Measurements from ENCODE around the gene HORMAD2.

The HORMAD2 gene, protein sequence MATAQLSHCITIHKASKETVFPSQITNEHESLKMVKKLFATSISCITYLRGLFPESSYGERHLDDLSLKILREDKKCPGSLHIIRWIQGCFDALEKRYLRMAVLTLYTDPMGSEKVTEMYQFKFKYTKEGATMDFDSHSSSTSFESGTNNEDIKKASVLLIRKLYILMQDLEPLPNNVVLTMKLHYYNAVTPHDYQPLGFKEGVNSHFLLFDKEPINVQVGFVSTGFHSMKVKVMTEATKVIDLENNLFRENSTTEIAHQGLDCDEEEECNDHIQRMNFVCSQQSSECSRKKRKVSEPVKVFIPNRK

DNA sequence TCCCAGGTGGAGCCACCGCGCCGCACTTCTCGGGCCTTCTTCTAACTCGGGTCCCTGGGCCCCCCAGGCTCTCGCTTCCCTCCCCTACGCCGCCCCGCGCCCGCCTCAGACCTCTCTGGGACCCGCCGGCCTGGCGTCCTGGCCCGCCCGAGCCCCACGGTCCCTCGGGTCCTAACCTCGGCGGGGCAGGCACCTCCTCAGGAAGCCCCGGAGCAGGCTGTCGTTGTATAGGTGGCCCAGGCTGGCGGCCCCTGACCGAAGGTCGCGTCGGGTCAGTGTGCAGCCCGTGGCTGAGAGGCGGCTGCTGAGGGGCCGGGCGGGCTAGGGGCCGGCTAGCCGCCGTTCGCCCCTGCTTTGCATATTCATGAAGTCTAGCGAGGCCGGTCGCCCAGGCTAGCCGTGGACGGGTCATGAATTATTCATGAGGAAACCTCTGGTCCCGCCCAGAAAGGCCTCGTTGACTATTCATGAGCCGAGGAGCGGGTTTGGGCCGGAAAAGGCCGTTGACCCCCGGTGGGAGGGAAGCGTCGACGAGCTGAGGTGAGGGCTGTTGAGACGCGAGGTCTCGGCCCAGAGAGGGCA is at the start of gene HORMAD2:
Gene HORMAD2 (plus strand): TSS at position 513 of the 582 bp plus-strand sequence. CDS start 13,489 bp downstream, outside the sequence.
- Mint-ChIP-seq H3K4me3 (peak within 1 kb of the TSS; percentile 68 to 74), H3K27ac (peak within 1 kb of the TSS; percentile 51)

DNA sequence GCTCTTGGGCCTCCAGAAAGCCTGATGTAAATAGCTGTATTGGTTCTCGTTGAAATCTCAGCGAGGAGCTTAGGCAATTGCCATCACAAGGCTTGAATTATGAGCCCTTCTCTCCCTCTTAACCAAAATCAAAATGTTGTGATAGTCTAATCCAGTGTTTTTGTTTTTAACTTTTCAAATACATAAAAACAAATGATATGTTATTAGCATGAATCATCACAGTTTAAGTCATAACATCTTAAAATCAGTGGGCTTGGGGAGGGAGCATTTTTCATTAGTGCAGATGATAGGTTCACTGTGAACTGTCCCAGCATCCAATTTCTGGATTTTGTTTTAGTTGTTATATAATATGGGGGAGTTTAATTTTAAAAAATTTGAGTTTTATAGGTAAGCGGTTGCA is 48.9 kb upstream of the HORMAD2 start:
- Mint-ChIP-seq H3K27me3 (no peaks in the 10 kb centered on the region), H3K4me3 (no peak overlapping the region), H3K9me3 (no peaks in the 10 kb centered on the region), H3K36me3 (peaks cover 1 to 20% of the 10 kb centered on the region in 2 donors), H3K4me1 (peaks cover 0 to 2% of the 10 kb centered on the region in 2 donors), H3K27ac (no peak overlapping the region)
- no peak for ATAC-seq (replicated peaks)
- no peak for DNase-seq

More for the DNA sequence above, at the start of gene HORMAD2:
- H3K36me3 Mint-ChIP-seq = no peaks in the 10 kb centered on the region
- H3K27me3 Mint-ChIP-seq = peaks cover 28 to 38% of the 10 kb centered on the region in 2 donors
- DNase-seq (peak; percentile 2), ATAC-seq (replicated peaks) (peak; percentile 59 to 65)
- peaks cover 0 to 3% of the 10 kb centered on the region in 2 donors for H3K9me3 Mint-ChIP-seq
- H3K4me1 Mint-ChIP-seq = peaks cover 8 to 17% of the 10 kb centered on the region in 2 donors

DNA sequence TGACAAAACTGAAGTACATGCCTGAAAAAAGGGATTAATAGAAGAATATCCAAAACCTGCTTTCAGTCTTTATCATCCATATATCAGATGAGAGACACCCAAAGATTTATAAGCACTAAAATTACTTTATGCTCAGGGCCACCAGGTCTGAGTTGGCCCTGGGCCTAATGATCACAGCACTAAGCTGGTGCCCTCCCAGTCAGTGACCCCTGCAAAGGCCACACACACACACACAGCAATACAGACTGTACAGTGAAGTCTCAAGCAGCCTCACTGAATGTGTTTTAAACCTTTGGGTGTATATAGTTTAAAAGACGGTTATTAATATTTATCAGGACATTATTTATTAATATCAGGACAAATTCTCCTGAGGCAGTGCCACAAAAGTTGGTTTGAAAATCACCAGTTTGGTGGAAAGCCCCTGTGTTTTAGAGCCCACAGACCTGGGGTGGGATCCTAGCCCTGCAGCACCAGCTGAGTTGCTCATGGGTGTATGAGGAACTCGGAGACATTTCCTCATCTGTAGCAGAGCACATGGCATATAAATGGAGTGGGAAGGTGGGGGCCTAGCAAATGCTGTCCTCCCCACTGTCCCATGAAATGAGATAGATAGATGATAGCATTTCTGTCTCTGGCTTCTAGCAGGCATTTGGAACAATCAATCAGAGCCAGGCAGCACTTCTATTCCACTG is 48.4 kb upstream of the HORMAD2 start:
- no peak for DNase-seq
- Mint-ChIP-seq H3K9me3 (no peaks in the 10 kb centered on the region), H3K4me3 (no peak overlapping the region), H3K27ac (no peak overlapping the region), H3K36me3 (peaks cover 1 to 14% of the 10 kb centered on the region in 2 donors), H3K27me3 (no peaks in the 10 kb centered on the region), H3K4me1 (peaks cover 0 to 2% of the 10 kb centered on the region in 2 donors)
- ATAC-seq (replicated peaks) = no peak

DNA sequence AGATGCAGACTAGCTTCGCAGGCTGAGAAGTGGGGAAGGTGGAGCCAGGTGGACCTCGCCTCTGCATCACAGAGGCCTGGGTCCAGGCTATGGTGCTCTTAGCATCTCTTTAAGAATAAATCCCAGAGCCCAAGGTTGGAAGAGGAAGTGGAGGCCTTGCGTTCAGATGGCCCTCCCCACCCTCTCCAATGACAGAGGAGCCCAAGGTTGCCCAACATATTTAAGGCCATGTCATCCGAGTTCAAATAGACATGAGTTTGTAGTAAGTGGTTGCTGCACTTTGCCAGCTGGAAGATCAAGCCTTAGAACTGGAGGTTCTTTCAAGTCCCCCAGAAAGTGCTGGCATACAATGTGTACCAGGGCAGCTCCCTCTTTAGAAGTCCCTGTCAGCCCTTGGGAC is 47.1 kb upstream of the HORMAD2 start:
- Mint-ChIP-seq H3K27ac (no peak overlapping the region), H3K9me3 (no peaks in the 10 kb centered on the region), H3K27me3 (no peaks in the 10 kb centered on the region), H3K4me3 (no peak overlapping the region), H3K4me1 (peaks cover 0 to 2% of the 10 kb centered on the region in 2 donors), H3K36me3 (peaks cover 1 to 5% of the 10 kb centered on the region in 2 donors)
- ATAC-seq (replicated peaks) (no peak), DNase-seq (no peak)

DNA sequence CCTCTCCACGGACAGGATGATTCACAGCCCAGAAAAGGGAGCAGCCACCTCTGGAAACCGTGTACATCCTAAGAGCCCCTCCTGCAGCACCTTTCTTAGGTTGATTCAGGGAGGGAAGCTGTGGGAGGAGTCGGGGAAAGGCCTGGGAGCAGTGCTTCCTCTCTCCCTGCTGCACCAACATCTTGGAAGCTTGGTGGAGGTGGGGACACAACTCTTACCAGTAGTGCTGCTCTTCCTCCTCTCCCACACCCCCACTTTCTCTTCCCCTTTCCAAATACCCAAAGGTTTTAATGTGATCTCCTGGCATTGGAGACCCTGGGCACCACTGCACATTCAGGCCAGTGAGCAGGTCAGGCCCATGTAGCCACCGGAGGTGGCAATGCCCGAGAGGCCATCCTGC is 46.4 kb upstream of the HORMAD2 start:
- H3K36me3 Mint-ChIP-seq = peaks cover 1 to 3% of the 10 kb centered on the region in 2 donors

DNA sequence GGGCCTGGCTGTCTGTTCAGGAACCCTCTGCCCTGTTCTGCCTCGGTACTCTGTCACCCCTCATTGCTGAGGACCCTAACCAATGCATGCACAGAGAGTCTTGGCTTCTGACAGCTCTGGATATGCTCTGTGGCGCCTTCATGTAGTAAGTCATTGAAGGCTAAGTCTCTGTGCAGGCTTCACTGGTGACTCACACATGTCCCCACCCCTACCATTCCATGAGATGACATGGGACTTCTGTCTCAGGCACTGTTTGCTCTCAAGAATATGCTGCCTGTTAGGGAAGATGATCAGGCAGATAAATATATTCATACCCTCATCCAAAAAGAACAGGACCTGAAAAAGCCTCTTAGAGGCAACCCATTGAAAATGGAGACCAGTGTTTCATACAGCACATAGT is 43.6 kb upstream of the HORMAD2 start:
- no peak for DNase-seq
- H3K4me3 Mint-ChIP-seq = no peak overlapping the region

More for the DNA sequence above, 46.4 kb upstream of the HORMAD2 start:
- no peak for DNase-seq
- Mint-ChIP-seq H3K4me1 (peaks cover 0 to 2% of the 10 kb centered on the region in 2 donors), H3K27ac (peak overlapping the region; percentile 9), H3K27me3 (no peaks in the 10 kb centered on the region), H3K9me3 (no peaks in the 10 kb centered on the region), H3K4me3 (no peak overlapping the region)
- ATAC-seq (replicated peaks) = no peak

DNA sequence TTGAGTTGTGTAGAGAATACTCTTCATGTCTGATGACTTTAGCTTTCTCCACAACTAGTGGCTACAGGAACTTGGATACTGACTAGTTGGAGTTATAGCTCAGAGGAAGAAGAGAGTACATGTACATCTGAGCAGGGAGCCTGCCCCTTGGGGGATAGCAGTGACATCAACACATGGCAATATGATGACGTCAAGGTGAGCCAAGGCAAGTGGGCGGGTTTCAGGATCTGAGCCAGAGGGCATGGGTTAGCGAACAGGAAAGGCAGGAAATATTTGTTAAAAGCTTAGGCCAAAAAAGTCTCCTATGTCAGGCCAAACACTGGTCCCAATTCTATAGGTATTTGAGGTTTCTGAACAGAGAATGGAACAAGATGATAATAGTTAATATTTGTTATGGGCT is 42.0 kb upstream of the HORMAD2 start:
- ATAC-seq (replicated peaks) (no peak), DNase-seq (no peak)
- peaks cover 0 to 2% of the 10 kb centered on the region in 2 donors for H3K4me1 Mint-ChIP-seq
- no peak overlapping the region for H3K27ac Mint-ChIP-seq
- no peak overlapping the region for H3K4me3 Mint-ChIP-seq
- H3K36me3 Mint-ChIP-seq = peaks cover 0 to 1% of the 10 kb centered on the region in 2 donors
- H3K27me3 Mint-ChIP-seq = peaks cover 6 to 8% of the 10 kb centered on the region in 2 donors
- H3K9me3 Mint-ChIP-seq = no peaks in the 10 kb centered on the region

More for the DNA sequence above, 43.6 kb upstream of the HORMAD2 start:
- no peak for ATAC-seq (replicated peaks)
- Mint-ChIP-seq H3K9me3 (no peaks in the 10 kb centered on the region), H3K4me1 (peaks cover 0 to 2% of the 10 kb centered on the region in 2 donors), H3K36me3 (peaks cover 0 to 1% of the 10 kb centered on the region in 2 donors), H3K27me3 (peaks cover under 1 to 3% of the 10 kb centered on the region in 2 donors), H3K27ac (no peak overlapping the region)

DNA sequence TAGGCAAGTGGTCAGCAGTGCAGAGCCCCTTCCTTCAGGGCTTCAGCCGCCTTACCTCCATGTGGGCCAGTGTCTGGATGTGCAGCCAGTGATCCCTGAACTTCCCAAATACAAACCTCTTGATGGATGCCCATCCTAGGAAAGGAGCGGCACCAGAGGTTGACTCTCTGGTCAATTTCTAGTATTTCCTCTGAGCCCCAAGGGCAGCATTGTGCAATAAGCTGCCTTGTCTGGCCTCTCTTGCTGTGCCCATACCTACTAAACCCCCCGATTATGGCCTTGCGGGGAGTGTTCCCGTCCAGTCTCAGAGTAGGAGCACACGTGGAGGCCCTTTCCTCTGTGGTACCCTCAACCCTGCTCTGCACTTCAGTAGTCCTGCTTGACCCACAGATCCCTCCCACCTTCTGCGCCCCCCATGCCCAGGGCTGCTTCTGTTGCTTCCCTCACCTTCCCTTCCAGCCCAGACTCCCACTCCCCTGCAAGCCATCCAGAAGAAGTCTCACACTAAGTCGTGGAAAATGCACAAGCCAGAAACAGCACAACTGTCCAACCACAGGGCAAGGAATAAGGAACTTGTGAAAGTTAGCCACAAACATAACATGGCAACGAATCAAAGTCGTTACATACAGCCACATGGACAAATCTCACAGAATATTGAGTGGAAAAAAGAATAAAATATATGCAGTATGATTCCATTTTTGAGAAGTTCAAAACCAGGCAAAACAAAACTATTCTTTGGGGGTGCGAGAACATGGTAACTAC is 39.6 kb upstream of the HORMAD2 start:
- H3K4me3 Mint-ChIP-seq = no peak overlapping the region
- no peak overlapping the region for H3K27ac Mint-ChIP-seq
- H3K4me1 Mint-ChIP-seq = no peaks in the 10 kb centered on the region
- H3K27me3 Mint-ChIP-seq = peaks cover 6 to 8% of the 10 kb centered on the region in 2 donors
- no peaks in the 10 kb centered on the region for H3K9me3 Mint-ChIP-seq
- no peaks in the 10 kb centered on the region for H3K36me3 Mint-ChIP-seq
- DNase-seq (no peak), ATAC-seq (replicated peaks) (no peak)

DNA sequence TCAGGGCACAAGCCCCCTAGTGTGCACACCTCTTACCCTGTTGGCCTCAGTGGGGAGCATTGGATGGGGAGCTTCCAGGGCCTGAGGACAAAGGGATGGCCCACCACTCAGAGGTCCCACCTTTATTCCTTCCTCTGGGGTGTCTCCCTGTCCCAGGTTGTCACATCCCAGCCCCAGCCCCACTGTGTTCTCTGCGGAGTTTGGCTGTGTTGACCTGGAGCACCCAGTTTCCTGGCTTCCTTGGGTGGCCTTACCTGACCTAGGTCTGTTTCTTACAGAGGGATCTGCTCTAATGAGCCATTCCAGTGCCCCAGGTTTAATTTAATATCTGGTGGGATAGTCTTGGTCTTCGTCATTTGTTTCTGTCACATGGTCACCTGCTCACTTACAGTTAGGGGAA is 38.8 kb upstream of the HORMAD2 start:
- ATAC-seq (replicated peaks) = no peak
- Mint-ChIP-seq H3K27me3 (peaks cover 6 to 8% of the 10 kb centered on the region in 2 donors), H3K9me3 (no peaks in the 10 kb centered on the region)

DNA sequence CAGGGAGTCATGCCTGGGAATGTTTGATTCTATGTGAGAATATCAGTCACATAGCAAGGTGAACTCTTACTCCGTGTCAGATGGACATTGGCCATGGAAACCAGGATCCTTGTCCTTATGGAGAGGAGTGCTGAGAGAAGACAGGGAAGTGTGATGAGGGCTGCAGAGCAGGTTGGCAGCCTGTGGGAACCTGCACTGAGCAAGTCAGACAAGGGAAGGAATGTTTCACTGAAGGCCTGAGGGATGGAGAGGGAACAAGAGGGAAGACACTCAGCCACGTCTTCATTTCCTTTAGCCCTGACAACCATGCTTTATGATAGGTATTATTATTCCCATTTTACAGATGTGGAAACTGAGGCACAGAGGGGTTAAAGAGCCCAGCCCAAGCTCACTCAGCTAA is 38.4 kb upstream of the HORMAD2 start:
- no peak overlapping the region for H3K4me3 Mint-ChIP-seq
- DNase-seq = no peak
- H3K27ac Mint-ChIP-seq = no peak overlapping the region
- no peaks in the 10 kb centered on the region for H3K9me3 Mint-ChIP-seq
- no peak for ATAC-seq (replicated peaks)
- H3K27me3 Mint-ChIP-seq = peaks cover 6 to 8% of the 10 kb centered on the region in 2 donors
- peaks cover 1 to 4% of the 10 kb centered on the region in 2 donors for H3K4me1 Mint-ChIP-seq
- no peaks in the 10 kb centered on the region for H3K36me3 Mint-ChIP-seq

More for the DNA sequence above, 38.8 kb upstream of the HORMAD2 start:
- DNase-seq = no peak
- H3K4me3 Mint-ChIP-seq = no peak overlapping the region
- no peaks in the 10 kb centered on the region for H3K36me3 Mint-ChIP-seq
- H3K27ac Mint-ChIP-seq = no peak overlapping the region
- H3K4me1 Mint-ChIP-seq = peaks cover 0 to under 1% of the 10 kb centered on the region in 2 donors

DNA sequence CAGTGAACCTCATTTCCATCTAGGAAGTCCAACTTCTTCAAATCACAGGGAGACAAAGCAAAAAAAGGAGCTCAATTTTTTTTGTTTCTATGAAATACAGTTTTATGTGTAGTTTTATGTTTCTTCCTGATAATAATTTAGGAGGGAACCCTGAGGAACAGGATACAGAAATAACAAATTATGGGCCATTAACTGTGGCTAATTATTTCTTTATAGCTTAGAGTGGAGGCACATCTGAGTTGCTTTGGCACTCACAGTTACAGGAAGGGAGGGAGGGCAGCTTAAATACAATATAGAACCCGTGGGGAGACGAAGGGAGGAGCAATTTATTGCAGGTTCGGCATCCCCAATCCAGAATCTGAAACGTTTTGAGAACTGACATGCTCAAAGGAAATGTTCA is 37.1 kb upstream of the HORMAD2 start:
- Mint-ChIP-seq H3K9me3 (no peaks in the 10 kb centered on the region), H3K27ac (no peak overlapping the region), H3K4me3 (no peak overlapping the region), H3K36me3 (no peaks in the 10 kb centered on the region), H3K4me1 (peaks cover 2 to 7% of the 10 kb centered on the region in 2 donors), H3K27me3 (peaks cover 6 to 8% of the 10 kb centered on the region in 2 donors)
- ATAC-seq (replicated peaks) (no peak), DNase-seq (no peak)

DNA sequence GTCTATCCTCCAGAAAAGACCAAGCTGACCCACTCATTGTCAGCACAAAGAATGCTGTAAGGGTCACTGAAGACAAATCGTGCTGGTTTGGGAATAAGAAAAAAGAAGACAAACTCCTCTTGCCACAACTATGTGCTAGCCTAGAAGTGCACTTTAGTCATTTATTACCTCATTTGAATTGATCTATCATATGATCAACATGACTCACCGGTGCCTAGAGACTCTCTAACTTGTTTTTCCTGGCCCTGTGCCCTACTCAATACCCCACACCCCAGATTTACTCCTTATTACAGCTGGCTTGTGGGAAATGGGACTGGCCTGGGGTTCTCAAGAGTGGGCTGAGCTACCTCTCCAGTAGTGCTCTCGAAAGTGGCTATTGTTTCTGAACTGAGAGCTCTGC is 35.9 kb upstream of the HORMAD2 start:
- DNase-seq (no peak), ATAC-seq (replicated peaks) (no peak)
- Mint-ChIP-seq H3K36me3 (no peaks in the 10 kb centered on the region), H3K9me3 (no peaks in the 10 kb centered on the region), H3K4me3 (no peak overlapping the region), H3K27ac (no peak overlapping the region), H3K27me3 (peaks cover 6 to 8% of the 10 kb centered on the region in 2 donors), H3K4me1 (peaks cover 2 to 7% of the 10 kb centered on the region in 2 donors)

DNA sequence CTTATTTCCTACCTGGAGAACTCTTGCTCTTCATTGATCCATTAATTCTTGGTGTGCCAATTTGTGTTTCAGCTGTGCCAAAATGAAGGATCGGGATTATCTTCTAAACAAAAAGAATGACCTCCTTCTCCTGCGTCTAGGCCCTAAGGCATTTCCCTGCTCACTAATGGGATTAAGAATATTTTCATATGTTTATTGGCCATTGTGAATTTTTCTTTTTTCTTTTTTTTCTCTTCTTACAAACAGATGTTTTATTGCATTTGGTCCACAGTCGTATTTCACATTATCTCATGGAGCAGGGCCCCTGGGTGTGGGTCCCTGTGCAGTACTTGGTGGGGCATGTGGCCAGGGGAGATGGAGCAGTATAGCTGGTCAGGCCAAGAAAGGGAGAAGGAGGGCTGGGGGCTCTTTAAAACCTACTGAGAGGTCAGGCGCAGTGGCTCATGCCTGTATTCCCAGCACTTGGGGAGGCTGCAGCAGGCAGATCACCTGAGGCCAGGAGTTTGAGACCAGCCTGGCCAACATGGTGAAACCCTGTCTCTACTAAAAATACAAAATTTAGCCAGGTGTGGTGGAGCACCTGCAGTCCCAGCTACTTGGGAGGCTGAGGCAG is 35.3 kb upstream of the HORMAD2 start:
- DNase-seq (no peak), ATAC-seq (replicated peaks) (no peak)
- Mint-ChIP-seq H3K9me3 (no peaks in the 10 kb centered on the region), H3K4me1 (peaks cover 2 to 7% of the 10 kb centered on the region in 2 donors), H3K27ac (no peak overlapping the region), H3K36me3 (no peaks in the 10 kb centered on the region), H3K4me3 (no peak overlapping the region), H3K27me3 (peaks cover 6 to 8% of the 10 kb centered on the region in 2 donors)
